Neural progenitor cell (in vitro differentiated cells): ENCODE results near the gene SLC22A23. TPM values are rescaled to one million over a fixed set of nuclear protein-coding genes. Genes with fewer than 3 reads are reported as not detected.

Experiments
- DNase-seq: peaks from one replicate; pipeline ENCODE4 v3.0.0-alpha.2; 2016; ENCODE audit warnings: low spot score
- H2AFZ ChIP-seq: fragments of 200-600 bp; sonication (generic); replicated peaks from 2 replicates; pipeline ENCODE4 v1.6.1; 2016; ENCODE audit warnings: antibody characterized with exemption
- H3F3A ChIP-seq: fragments of 200-600 bp; sonication (generic); 2 replicates; pipeline ENCODE4 v1.6.1; 2016; ENCODE audit warnings: antibody characterized with exemption, low read depth
- H3K27ac ChIP-seq: fragments of 200-600 bp; sonication (generic); 2 replicates; pipeline ENCODE4 v1.5.1; 2016; ENCODE audit warnings: mild to moderate bottlenecking
- H3K27me3 ChIP-seq: fragments of 200-600 bp; sonication (generic); 2 replicates; pipeline ENCODE4 v1.6.1; 2016; ENCODE audit warnings: mild to moderate bottlenecking, moderate library complexity
- H3K36me3 ChIP-seq: fragments of 200-600 bp; sonication (generic); 2 replicates; pipeline ENCODE4 v1.5.1; 2016
- H3K4me1 ChIP-seq: fragments of 200-600 bp; sonication (generic); 2 replicates; pipeline ENCODE4 v1.6.1; 2016; ENCODE audit warnings: mixed run types
- H3K4me2 ChIP-seq: fragments of 200-600 bp; sonication (generic); 2 replicates; pipeline ENCODE4 v1.6.1; 2016
- H3K4me3 ChIP-seq: fragments of 200-600 bp; sonication (generic); 2 replicates; pipeline ENCODE4 v1.5.1; 2016
- H3K79me2 ChIP-seq: fragments of 200-600 bp; sonication (generic); 2 replicates; pipeline ENCODE4 v1.6.1; 2016; ENCODE audit warnings: low read depth
- H3K9ac ChIP-seq: fragments of 200-600 bp; sonication (generic); 2 replicates; pipeline ENCODE4 v1.6.1; 2016
- H3K9me3 ChIP-seq: fragments of 200-600 bp; sonication (generic); 2 replicates; pipeline ENCODE4 v1.5.1; 2016; ENCODE audit warnings: low read depth
- H4K20me1 ChIP-seq: fragments of 200-600 bp; sonication (generic); 2 replicates; pipeline ENCODE4 v1.6.1; 2016; ENCODE audit warnings: low read depth
- H3K27ac Mint-ChIP-seq: 3 replicates; pipeline ENCODE4 v1.8.0; 2021; ENCODE audit warnings: mixed read lengths
- H3K27me3 Mint-ChIP-seq: 2 replicates; pipeline ENCODE4 v1.8.0; 2022; ENCODE audit warnings: low read depth, mild to moderate bottlenecking, inconsistent platforms, moderate library complexity, mixed read lengths; ENCODE audit not compliant: insufficient read depth
- H3K36me3 Mint-ChIP-seq: 3 replicates; pipeline ENCODE4 v1.8.0; 2021; ENCODE audit warnings: mixed read lengths
- H3K4me1 Mint-ChIP-seq: 3 replicates; pipeline ENCODE4 v1.8.0; 2021; ENCODE audit warnings: mixed read lengths
- H3K4me3 Mint-ChIP-seq: 3 replicates; pipeline ENCODE4 v1.8.0; 2021; ENCODE audit warnings: mild to moderate bottlenecking, moderate library complexity, mixed read lengths
- H3K9me3 Mint-ChIP-seq: 3 replicates; pipeline ENCODE4 v1.8.0; 2020; ENCODE audit warnings: mixed read lengths
- CTCF ChIP-seq: fragments of 200-600 bp; sonication (generic); IDR thresholded peaks from 2 replicates; pipeline ENCODE4 v1.5.1; 2017; ENCODE audit warnings: antibody characterized with exemption, mild to moderate bottlenecking
- EZH2 ChIP-seq: fragments of 200-600 bp; sonication (generic); IDR thresholded peaks from 2 replicates; pipeline ENCODE4 v1.6.1; 2017; ENCODE audit warnings: antibody characterized with exemption, mild to moderate bottlenecking, moderate library complexity
- EZH2phosphoT487 ChIP-seq: fragments of 200-600 bp; sonication (generic); IDR thresholded peaks from 2 replicates; pipeline ENCODE4 v1.6.1; 2017; ENCODE audit warnings: antibody characterized with exemption
- total RNA-seq: library from RNA; depleted of rRNA; stranded (reverse); fragments of >200 nt; gene quantifications from 2 replicates; pipeline ENCODE4 v1.2.3, GENCODE V29; 2015; ENCODE audit warnings: low replicate concordance

Gene SLC22A23
- total RNA-seq, 1 donor from 2014 or later, result 0.99 TPM

- no peaks in the 10 kb centered on the region for H3K27me3 ChIP-seq
- H3K79me2 ChIP-seq, result no peaks in the 10 kb centered on the region
- DNase-seq, result no peak
- H3F3A ChIP-seq, result peaks cover 28% of the 10 kb centered on the region
- H3K27ac ChIP-seq, result no peak overlapping the region
- no peaks in the 10 kb centered on the region for H3K36me3 ChIP-seq
- Mint-ChIP-seq H3K9me3 (no peaks in the 10 kb centered on the region), H3K27me3 (peaks cover 3% of the 10 kb centered on the region), H3K4me1 (peaks cover 37% of the 10 kb centered on the region), H3K27ac (no peak overlapping the region), H3K36me3 (peaks cover 24% of the 10 kb centered on the region), H3K4me3 (no peak overlapping the region)
- H3K4me1 ChIP-seq, result peaks cover 17% of the 10 kb centered on the region
- H3K9ac ChIP-seq, result no peak overlapping the region
- no peak overlapping the region for H3K4me3 ChIP-seq
- TF ChIP-seq EZH2phosphoT487, result no peak
- no peak for TF ChIP-seq CTCF
- no peak for TF ChIP-seq EZH2
- H2AFZ ChIP-seq, result no peak overlapping the region
- no peaks in the 10 kb centered on the region for H3K9me3 ChIP-seq
- no peak overlapping the region for H3K4me2 ChIP-seq
- peaks cover 6% of the 10 kb centered on the region for H4K20me1 ChIP-seq
Measured at GRCh38 chr6:3277851-3278416, 178.9 kb downstream of the SLC22A23 start.

DNA sequence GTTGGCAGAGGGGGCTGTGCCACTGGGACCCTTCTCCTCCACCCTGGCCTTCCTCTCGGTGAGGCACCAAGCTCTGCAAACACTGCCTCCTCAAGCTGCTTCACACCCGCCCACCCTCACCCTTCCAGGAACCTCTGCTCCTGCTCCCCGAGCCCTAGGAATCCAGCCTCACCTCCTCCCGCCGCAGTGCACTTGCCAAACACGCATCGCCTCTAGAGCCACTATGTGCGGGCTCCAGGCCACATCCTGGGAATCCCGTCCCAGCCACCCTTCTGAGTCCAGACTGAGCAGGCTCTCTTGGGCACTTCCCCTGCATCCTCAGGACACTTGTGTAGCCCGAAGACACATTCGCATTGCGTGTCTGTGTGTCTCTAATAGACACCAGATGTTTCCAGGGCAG is 179.6 kb downstream of the SLC22A23 start:
- Histone ChIP-seq H3K4me3 (no peak overlapping the region), H3K27me3 (no peaks in the 10 kb centered on the region), H3K36me3 (no peaks in the 10 kb centered on the region), H3K9ac (no peak overlapping the region), H3K27ac (no peak overlapping the region), H3K9me3 (no peaks in the 10 kb centered on the region), H3K79me2 (no peaks in the 10 kb centered on the region), H3K4me2 (no peak overlapping the region), H3F3A (peaks cover 28% of the 10 kb centered on the region), H4K20me1 (peaks cover 6% of the 10 kb centered on the region), H3K4me1 (peaks cover 16% of the 10 kb centered on the region), H2AFZ (no peak overlapping the region)
- TF ChIP-seq EZH2phosphoT487, result no peak
- Mint-ChIP-seq H3K27ac (peak overlapping the region; percentile 50), H3K4me3 (no peak overlapping the region), H3K4me1 (peaks cover 30% of the 10 kb centered on the region), H3K27me3 (peaks cover 3% of the 10 kb centered on the region), H3K9me3 (no peaks in the 10 kb centered on the region), H3K36me3 (peaks cover 25% of the 10 kb centered on the region)
- DNase-seq, result no peak

- H3K4me1 ChIP-seq, result peaks cover 8% of the 10 kb centered on the region
Measured at GRCh38 chr6:3276174-3277167, 180.4 kb downstream of the SLC22A23 start.

More at GRCh38 chr6:3276174-3277167, 180.4 kb downstream of the SLC22A23 start:
- H3K27me3 Mint-ChIP-seq, result peaks cover 5% of the 10 kb centered on the region
- Histone ChIP-seq H2AFZ (no peak overlapping the region), H3K27me3 (no peaks in the 10 kb centered on the region), H3K27ac (no peak overlapping the region), H3K9me3 (no peaks in the 10 kb centered on the region), H3K4me2 (no peak overlapping the region), H3K36me3 (no peaks in the 10 kb centered on the region), H3K9ac (no peak overlapping the region), H3F3A (peaks cover 20% of the 10 kb centered on the region), H3K4me3 (no peak overlapping the region), H4K20me1 (no peaks in the 10 kb centered on the region), H3K79me2 (no peaks in the 10 kb centered on the region)
- peaks cover 33% of the 10 kb centered on the region for H3K36me3 Mint-ChIP-seq
- H3K27ac Mint-ChIP-seq, result no peak overlapping the region
- peaks cover 23% of the 10 kb centered on the region for H3K4me1 Mint-ChIP-seq
- no peaks in the 10 kb centered on the region for H3K9me3 Mint-ChIP-seq
- no peak for DNase-seq
- no peak overlapping the region for H3K4me3 Mint-ChIP-seq
- TF ChIP-seq EZH2phosphoT487 (no peak), CTCF (no peak), EZH2 (no peak)
